IPS-18c (cell line): ENCODE results near the gene ZMAT2.
"Not testable (repeated sequence)": the region's sequence is repeated elsewhere in the genome, so short reads cannot be mapped to it uniquely, and the experiment has no call there.

Source experiments
- H3K4me3 ChIP-seq: 2 replicates; pipeline ENCODE4 v1.7.0; 2013; ENCODE audit warnings: low read depth, mild to moderate bottlenecking, low read length, moderate library complexity; ENCODE audit not compliant: insufficient read depth
- H3K9me3 ChIP-seq: one replicate; pipeline ENCODE4 v1.6.1; 2013; ENCODE audit warnings: mild to moderate bottlenecking, low read length, moderate library complexity; ENCODE audit not compliant: control insufficient read depth, insufficient read depth

Gene ZMAT2

DNA sequence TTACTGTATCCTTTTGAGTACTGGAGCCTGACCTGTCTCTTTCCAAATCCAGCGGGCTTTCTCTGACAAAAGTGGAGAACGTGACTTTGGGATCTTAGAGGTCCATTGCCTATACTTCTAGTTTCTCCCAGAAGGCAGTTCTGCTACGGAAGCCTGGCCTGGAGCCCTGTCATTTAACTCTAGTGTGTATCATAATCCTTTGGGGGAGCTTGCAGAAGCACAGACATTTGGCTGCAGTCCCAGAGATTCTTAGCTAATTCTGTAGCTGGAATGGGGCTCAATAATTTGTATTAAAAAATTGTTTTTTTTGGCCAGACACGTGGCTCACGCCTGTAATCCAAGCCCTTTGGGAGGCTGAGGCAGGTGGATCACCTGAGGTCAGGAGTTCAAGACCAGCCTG, 6.0 kb upstream of the ZMAT2 start:
- Histone ChIP-seq H3K9me3 (no peaks in the 10 kb centered on the region), H3K4me3 (no peak overlapping the region)

DNA sequence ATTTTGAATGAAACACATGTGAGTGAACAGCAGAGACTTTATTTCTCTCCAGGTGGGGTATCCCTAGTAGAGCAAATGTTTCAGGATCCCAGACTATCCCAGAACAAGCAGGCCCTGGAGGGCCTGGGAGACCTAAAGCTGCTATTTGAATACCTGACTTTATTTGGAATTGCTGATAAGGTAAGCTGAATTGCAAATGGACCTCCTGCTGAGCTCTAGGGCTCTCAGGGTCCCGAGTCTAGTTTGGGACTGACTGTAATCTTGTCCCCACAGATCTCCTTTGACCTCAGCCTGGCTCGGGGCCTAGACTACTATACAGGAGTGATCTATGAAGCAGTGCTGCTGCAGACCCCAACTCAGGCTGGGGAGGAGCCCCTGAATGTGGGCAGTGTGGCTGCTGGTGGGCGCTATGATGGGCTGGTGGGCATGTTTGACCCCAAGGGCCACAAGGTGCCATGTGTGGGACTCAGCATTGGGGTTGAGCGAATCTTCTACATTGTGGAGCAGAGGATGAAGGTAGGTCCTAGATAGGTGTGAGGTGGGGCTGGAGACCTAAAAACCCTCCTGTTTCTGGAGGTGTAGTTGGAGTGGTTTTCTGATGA, 3.3 kb upstream of the ZMAT2 start:
- H3K9me3 ChIP-seq = no peaks in the 10 kb centered on the region
- H3K4me3 ChIP-seq = no peak overlapping the region

DNA sequence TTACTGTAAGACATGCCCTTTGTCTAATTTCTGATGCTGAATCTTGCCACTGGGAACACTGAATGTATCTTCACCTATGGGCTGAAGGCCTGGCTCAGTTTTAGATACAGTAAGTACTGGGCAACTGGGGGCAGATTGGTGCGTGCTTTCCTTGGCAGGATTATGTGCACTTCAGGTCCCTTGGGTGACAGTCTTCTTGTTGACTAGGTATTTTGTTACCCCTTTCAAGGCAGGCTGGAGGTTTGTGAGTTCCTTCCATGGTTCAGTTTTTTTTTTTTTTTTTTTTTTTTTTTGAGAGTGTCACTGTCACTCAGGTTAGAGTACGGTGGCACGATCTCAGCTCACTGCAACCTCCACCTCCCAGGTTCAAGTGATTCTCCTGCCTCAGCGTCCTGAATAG, 7.6 kb downstream of the ZMAT2 start:
- no peaks in the 10 kb centered on the region for H3K9me3 ChIP-seq

DNA sequence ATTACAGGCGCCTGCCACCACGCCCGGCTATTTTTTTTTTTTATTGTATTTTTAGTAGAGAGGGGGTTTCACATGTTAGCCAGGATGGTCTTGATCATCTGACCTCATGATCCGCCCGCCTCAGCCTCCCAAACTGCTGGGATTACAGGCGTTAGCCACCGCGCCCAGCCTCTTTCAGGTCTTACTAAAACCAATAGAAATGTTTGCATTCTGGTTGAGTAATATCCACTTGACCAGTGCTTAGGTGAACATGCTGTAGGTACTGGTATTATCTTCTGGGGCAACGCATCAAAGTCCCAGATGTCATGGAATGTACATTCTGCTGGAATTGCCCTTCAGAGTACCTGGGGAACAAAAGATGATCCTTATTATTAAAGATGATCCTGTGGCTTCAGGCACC, 8.5 kb downstream of the ZMAT2 start:
- not testable (repeated sequence) for H3K9me3 ChIP-seq

More for the DNA sequence above, 7.6 kb downstream of the ZMAT2 start:
- no peak overlapping the region for H3K4me3 ChIP-seq

DNA sequence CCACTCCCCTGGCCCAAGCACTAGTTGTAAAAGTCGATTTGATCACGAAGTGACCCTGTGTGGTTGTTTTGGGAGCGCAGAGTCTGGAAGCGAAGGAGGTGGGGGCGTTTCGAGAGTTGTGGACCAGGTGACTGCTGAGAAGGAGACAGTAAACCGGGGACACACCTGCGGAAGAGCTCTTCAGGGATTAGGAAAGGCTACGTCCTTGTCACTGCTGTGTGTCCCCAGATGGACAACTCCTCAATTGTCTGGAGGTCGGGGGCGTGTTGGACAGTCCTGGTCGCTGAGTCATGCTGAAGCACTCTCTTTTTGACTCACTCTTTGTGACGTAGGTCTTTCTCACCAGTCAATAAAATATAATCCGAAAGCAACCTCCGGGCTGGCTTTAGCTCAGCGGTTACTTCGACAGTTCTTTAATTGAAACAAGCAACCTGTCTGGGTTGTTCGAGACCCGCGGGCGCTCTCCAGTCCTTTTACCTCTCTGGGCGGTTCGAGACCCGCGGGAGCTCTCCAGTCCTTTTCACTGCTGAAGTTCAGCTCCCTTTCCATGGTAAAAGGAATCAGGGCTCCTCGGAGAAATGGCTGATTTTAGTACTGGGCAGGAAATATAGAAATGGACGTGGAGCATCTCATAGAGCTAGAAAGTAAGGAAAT, 10.8 kb downstream of the ZMAT2 start:
- peak overlapping the region; percentile 50 for H3K4me3 ChIP-seq
- no peaks in the 10 kb centered on the region for H3K9me3 ChIP-seq

More for the DNA sequence above, 8.5 kb downstream of the ZMAT2 start:
- not testable (repeated sequence) for H3K4me3 ChIP-seq

DNA sequence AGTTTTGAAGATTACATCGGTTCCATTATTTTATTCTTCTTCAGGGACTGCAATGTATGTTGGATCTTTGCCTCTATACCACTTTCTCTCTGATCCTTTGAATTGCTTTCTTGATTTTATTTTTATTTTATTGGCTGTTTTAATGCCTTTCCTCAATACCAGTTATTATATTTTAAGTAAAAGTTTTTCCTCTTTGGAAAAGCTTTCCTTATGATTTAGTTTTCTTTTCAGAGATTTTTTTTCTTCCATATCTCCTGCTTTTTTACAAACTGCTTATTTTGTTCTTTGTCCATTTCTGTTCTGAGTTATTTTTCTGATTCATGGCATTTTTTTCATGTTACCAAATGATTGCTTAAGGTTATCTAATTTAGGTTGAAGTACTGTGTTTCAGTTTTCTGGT, 11.5 kb downstream of the ZMAT2 start:
- H3K9me3 ChIP-seq = no peaks in the 10 kb centered on the region
- H3K4me3 ChIP-seq = no peak overlapping the region

DNA sequence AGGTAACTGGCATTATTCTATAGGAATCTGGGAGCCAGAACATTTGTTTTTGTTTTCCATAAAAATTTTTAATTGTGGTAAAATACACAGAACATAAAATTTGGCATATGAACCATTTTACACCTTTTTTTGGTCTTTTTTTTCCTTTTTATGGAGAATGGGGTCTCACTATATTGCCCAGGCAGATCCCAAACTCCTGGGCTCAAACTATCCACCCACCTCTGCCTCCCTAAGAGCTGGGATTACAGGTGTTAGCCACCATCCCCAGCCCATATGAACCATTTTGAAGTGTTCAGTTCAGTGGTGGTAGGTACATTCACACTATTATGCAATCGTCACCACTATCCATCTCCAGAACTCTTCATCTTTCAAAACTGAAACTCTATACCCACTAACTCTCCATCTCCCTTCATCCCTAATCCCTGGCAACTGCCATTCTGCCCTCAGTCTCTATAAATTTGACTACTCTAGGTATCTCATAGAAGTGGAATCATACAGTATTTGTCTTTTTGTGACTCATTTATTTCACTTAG, 13.4 kb downstream of the ZMAT2 start:
- Histone ChIP-seq H3K4me3 (no peak overlapping the region), H3K9me3 (no peaks in the 10 kb centered on the region)

DNA sequence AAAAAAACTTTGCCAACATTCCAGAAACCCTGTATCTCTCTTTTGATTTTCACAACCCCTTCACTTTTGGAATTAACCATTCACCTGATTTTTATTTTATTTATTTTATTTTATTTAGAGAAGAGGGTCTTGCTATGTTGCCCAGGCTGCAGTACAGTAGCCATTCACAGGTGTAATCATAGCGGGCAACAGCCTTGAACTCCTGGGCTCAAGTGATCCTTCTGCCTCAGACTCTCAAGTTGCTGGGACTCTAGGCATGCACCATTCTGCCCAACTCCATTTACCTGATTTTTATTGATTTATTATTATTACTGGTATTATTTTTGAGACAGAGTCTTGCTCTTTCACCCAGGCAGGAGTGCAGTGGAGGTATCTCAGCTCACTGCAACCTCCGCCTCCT, 16.0 kb downstream of the ZMAT2 start:
- H3K4me3 ChIP-seq, H3K9me3 ChIP-seq: not testable (repeated sequence)

DNA sequence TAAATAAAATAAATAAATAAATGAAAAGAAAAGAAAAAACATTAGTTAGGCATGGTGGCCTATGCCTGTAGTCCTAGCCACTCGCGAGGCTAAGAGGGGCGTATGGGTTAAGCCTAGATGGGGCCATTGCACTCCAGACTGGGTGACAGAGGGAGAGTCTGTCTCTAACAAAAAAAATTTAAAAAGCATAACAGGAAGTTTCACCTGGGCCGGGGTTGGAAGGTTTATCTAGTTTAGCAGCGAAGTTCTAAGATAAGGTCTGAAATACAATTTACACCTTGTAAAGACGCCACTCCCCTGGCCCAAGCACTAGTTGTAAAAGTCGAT, 18.0 kb downstream of the ZMAT2 start:
- H3K4me3 ChIP-seq = no peak overlapping the region

DNA sequence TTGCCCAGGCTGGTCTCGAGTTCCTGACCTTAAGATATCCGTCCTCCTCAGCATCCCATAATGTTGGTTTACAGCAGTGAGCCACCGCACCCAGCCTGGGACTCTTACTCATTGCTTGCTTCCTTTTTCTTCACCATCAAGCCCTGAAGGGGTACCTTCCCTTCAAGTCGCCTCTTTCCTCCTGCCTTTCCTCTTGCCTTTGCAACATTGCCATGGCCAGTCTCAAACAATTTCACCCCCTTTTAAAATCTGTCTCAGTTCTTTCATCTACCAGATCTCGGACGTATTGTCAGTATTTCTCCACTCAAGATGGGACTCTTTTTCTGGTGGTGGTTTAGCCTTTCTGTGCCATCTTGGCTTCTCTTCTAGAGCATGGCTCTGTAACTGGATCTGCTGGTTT, 20.5 kb downstream of the ZMAT2 start:
- H3K4me3 ChIP-seq = not testable (repeated sequence)

More for the DNA sequence above, 18.0 kb downstream of the ZMAT2 start:
- no peaks in the 10 kb centered on the region for H3K9me3 ChIP-seq

DNA sequence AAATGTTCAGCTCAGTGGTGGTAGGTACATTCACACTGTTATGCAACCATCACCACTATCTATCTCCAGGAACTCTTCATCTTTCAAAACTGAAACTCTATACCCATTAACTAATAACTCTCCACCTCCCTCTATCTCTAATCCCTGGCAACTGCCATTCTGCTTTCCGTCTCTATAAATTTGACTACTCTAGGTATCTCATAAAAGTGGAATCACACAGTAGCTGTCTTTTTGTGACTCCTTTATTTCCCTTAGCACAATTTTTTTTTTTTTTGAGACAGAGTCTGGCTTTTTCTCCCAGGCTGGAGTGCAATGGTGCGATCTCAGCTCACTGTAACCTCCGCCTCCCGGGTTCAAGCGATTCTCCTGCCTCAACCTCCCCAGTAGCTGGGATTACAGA, 21.1 kb downstream of the ZMAT2 start:
- not testable (repeated sequence) for H3K9me3 ChIP-seq, H3K4me3 ChIP-seq

More for the DNA sequence above, 20.5 kb downstream of the ZMAT2 start:
- not testable (repeated sequence) for H3K9me3 ChIP-seq

DNA sequence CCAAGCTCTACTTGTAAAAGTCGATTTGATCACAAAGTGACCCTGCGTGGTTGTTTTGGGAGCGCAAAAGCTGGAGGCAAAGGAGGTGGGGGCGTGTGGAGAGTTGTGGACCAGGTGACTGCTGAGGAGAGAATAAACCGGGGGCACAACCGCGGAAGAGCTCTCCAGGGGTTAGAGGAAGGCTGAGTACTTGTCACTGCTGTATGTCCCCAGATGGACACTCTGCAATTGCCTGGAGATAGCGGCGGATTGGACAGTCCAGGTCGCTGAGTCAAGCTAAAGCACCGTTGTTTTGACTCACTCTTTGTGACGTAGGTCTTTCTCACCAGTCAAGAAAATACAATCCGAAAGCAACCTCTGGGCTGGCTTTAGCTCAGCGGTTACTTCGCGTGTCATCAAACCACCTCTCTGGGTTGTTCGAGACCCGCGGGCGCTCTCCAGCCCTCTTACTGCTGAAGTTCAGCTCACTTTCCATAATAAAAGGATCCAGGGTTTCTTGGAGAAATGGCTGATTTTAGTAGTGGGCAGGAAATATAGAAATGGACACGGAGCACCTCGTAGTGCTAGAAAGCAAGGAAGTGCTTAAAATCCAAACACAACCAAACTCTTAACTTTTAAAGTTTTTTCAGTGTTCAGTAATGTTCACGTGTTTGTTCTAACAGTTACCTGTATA, 25.7 kb downstream of the ZMAT2 start:
- no peaks in the 10 kb centered on the region for H3K9me3 ChIP-seq
- H3K4me3 ChIP-seq = peak overlapping the region; percentile 80

DNA sequence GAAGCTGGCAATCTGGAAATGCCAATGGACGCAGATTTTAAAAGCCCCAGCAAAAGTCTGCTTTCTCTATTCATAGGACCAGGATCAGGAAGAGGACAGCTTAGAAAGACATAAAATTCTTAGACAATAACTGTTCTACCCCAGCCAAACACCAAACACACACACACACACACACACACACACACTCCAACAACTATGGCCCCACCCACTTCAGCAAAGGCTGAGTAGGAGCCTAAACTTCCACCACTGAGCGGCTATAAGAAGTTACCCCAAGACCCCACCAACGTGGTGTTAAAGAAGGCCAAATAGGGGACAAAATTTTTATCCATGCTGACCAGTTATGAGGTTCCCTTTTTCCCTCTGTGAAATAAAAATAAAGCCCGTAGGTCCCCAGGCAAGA, 32.9 kb downstream of the ZMAT2 start:
- peaks cover under 1% of the 10 kb centered on the region for H3K9me3 ChIP-seq

DNA sequence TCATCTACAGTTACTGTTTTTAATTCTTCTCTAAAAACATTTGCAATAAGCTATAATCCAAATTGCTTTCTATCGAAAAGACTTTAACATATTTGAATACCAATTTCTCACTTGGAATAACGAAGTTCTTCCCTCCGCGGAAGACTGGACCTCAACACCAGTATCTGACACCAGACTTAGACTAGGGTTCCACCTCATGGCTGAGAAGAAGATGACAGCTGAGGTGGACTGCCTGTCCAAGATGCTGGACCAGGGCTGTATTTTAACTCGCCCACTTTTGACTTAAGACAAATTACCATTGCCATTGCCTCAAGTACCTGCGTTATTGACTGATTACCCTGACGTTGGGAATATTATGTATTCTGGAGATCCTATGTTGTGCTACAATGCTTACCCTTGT, 34.1 kb downstream of the ZMAT2 start:
- peaks cover 2% of the 10 kb centered on the region for H3K9me3 ChIP-seq
- no peak overlapping the region for H3K4me3 ChIP-seq

More for the DNA sequence above, 32.9 kb downstream of the ZMAT2 start:
- no peak overlapping the region for H3K4me3 ChIP-seq

DNA sequence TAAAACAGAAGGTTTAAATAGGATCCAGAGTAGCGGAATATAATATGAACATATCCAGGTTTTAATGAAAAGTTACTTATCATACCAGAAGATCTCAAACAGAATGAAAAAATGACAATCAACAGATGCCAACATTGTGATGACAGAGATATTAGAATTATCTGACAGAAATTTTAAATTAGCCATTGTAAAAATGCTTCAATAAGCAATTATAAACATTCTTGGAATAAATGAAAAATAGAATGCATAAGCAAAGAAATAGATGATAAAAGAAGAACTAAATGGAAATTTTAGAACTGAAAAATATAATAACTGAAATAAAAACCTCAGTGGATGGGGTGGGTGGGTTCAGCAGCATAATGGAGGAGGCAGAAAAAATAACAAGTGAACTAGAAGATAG, 37.2 kb downstream of the ZMAT2 start:
- no peak overlapping the region for H3K4me3 ChIP-seq
- peaks cover 2% of the 10 kb centered on the region for H3K9me3 ChIP-seq

DNA sequence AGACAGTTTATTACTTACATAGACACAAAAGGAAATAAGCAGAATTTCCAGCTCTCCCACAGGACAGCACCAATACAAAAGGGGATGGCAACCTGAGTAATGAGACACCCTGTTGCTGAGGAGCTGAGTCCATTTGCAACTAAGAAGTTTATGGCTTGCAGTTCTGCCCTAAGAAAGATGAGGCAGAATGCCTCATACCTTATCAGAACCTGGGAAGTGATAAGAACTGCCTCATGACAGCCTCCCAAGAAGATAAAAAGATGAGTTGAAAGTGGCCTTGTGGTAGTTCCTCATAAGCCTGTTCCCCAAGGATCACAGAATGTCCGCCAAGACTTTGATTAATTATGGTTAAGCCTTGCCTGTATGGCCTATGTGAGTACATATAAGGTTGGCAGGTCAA, 41.7 kb downstream of the ZMAT2 start:
- Histone ChIP-seq H3K4me3 (no peak overlapping the region), H3K9me3 (peaks cover 2% of the 10 kb centered on the region)

DNA sequence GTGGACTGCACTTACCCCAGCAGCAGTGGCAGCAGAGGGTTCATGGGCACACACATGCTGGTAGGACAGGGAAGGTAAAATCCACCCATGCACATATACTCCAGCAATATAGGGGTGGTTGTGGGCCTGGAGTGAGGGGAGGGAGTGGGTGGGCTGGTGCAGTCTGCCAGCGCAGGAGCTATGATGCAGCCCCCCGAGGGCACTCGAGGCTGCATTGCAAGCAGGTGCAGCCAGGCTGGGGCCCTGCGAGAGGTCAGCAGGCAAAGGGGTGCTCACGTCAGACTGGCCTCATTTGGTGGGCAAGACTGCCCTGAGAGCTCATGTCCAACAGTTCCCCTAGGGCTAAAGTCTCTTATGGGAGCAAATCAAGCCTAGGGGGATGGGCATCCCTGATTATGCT, 53.3 kb downstream of the ZMAT2 start:
- H3K9me3 ChIP-seq = peaks cover 14% of the 10 kb centered on the region

More for the DNA sequence above, 53.3 kb downstream of the ZMAT2 start:
- no peak overlapping the region for H3K4me3 ChIP-seq
